C4-2B (cell line): ENCODE measurements around the gene ZDHHC18.

ENCODE experiments used
- ZFX ChIP-seq: fragments of 450-650 bp; IDR thresholded peaks from 2 replicates; pipeline ENCODE4 v1.6.1; 2017
- TF ChIP-seq, protein P1 (sequence below): fragments of 450-650 bp; conservative IDR thresholded peaks from 2 replicates; pipeline ENCODE4 v1.5.1; 2017; ENCODE audit warnings: mild to moderate bottlenecking

DNA sequence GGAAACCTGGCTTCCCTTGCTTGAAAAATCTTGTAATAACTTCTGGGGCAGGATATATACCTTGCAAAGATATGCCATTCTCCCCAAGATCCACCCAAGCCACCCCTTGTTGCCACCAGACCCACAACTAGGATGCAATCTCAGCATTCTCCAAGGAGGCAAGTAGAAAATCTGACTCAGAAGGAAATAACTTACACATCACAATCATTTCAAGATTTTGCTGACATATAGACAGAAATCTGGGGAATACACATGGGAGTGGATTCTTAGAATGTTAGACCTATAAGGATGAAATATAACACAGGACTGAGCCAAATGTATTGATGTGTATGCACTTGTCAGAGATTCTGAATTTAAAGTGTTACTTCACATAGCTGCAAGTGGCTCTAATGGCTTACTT is 14.8 kb upstream of the ZDHHC18 start:
- TF ChIP-seq, protein P1, sequence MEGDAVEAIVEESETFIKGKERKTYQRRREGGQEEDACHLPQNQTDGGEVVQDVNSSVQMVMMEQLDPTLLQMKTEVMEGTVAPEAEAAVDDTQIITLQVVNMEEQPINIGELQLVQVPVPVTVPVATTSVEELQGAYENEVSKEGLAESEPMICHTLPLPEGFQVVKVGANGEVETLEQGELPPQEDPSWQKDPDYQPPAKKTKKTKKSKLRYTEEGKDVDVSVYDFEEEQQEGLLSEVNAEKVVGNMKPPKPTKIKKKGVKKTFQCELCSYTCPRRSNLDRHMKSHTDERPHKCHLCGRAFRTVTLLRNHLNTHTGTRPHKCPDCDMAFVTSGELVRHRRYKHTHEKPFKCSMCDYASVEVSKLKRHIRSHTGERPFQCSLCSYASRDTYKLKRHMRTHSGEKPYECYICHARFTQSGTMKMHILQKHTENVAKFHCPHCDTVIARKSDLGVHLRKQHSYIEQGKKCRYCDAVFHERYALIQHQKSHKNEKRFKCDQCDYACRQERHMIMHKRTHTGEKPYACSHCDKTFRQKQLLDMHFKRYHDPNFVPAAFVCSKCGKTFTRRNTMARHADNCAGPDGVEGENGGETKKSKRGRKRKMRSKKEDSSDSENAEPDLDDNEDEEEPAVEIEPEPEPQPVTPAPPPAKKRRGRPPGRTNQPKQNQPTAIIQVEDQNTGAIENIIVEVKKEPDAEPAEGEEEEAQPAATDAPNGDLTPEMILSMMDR, result no peak
- no peak for TF ChIP-seq ZFX
